Vagina (tissue), 2 donors: ENCODE results near the gene BCKDHA.

Experiments
- POLR2A ChIP-seq, 2 donors: fragments of 450-650 bp; IDR thresholded peaks; one replicate each; pipeline ENCODE4 v1.6.1; 2017; ENCODE audit warnings: antibody characterized with exemption in 2 of 2, mild to moderate bottlenecking in 2 of 2, moderate library complexity in 2 of 2
- POLR2AphosphoS5 ChIP-seq, 2 donors: sonication (generic); formaldehyde crosslinking; IDR thresholded peaks; one replicate each; pipeline ENCODE4 v1.9.0; 2017; ENCODE audit warnings: antibody characterized with exemption in 2 of 2, mild to moderate bottlenecking in 2 of 2, low read depth in 1 of 2; ENCODE audit not compliant: insufficient read depth in 1 of 2
- TF ChIP-seq, protein P1 (sequence below), 3 experiments: fragments of 450-650 bp in 2 of 3; fragments of 200-600 bp in 1 of 3; sonication (generic) in 1 of 3; IDR thresholded peaks; one replicate each; pipeline ENCODE4 v1.5.1; 2017 to 2019; ENCODE audit warnings: antibody characterized with exemption in 3 of 3, mild to moderate bottlenecking in 2 of 3, moderate library complexity in 2 of 3

- TF ChIP-seq, protein P1, sequence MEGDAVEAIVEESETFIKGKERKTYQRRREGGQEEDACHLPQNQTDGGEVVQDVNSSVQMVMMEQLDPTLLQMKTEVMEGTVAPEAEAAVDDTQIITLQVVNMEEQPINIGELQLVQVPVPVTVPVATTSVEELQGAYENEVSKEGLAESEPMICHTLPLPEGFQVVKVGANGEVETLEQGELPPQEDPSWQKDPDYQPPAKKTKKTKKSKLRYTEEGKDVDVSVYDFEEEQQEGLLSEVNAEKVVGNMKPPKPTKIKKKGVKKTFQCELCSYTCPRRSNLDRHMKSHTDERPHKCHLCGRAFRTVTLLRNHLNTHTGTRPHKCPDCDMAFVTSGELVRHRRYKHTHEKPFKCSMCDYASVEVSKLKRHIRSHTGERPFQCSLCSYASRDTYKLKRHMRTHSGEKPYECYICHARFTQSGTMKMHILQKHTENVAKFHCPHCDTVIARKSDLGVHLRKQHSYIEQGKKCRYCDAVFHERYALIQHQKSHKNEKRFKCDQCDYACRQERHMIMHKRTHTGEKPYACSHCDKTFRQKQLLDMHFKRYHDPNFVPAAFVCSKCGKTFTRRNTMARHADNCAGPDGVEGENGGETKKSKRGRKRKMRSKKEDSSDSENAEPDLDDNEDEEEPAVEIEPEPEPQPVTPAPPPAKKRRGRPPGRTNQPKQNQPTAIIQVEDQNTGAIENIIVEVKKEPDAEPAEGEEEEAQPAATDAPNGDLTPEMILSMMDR (IDR thresholded peaks at IDR 0.05): no peak
- TF ChIP-seq POLR2AphosphoS5 (IDR thresholded peaks at IDR 0.05; ENCODE audit: insufficient read depth in 1 of 2, low read depth in 1 of 2) (no peak), POLR2A (IDR thresholded peaks at IDR 0.05) (no peak)
Measured at GRCh38 chr19:41356984-41357739, 40.5 kb upstream of the BCKDHA start.
